ENCODE data around the gene ZNF652.
"Not testable (repeated sequence)": the region's sequence is repeated elsewhere in the genome, so short reads cannot be mapped to it uniquely, and the experiment has no call there.

Gene ZNF652

DNA sequence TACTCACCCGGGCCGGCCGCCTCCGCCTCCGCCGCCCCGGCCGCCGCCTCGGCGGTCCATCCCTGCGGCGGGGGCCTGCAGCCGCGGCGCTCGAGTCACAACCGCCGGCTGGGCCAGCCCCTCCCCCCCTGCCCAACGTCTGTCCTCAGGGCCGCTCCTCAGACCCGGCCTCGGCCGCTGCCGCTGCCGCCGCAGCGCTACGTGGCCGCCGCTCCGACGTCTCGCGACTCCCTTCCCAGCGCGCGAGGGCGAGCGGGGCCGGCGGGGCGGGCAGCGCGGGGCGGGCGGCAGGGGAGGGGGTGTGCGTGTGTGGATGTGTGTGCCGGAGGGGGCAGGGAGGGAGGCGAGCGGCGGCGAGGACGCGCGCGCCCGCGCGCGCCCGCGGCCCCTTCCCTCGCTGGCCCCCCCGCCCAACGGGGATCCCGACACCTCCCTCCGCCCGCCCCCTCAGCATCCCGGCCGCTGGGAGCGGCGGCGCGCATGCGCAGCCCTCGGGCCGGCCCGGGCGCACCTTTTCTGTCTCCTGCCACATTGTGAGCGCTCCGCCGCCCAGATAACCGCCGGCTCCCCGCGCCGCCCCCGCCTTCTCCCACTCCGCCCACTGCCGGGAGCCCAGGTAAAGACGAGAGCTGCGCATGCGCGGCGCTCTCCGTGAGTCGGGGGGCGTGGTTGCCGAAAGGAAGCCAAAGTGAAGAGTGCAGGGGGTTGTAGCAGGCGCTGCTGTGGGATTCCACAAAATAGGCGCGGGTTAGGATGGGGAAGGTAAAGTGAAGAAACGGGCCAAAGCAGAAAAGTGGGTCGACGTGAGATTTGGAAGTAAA lies at the start of gene ZNF652:
Gene ZNF652, minus strand, starts transcription at position 349 of the 821 bp plus-strand sequence. CDS start 44,525 bp downstream, outside the sequence.
- DNase-seq: peak in 57 of 58 donors; percentile 37 to 94 (median 86)

DNA sequence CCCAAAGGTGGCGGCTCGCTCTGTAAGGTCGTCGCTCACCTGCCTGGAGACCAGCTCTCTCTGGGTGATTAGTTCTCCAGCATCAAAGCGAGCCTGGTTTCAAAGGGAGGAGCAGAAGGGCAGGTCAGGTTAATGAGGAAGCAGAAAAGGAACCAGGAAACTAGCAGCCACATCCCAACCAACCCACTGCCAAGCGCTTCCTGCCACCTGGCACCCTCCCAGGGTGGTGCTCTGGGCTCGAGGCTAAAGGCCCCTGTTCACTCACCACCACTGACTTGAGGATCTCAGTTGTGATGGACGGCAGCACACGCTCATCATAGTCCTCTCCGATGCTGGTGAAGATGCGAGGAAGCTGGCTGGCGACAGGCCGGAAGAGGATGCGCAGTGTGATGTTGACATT lies 47.0 kb upstream of the ZNF652 start:
- no peak for DNase-seq

DNA sequence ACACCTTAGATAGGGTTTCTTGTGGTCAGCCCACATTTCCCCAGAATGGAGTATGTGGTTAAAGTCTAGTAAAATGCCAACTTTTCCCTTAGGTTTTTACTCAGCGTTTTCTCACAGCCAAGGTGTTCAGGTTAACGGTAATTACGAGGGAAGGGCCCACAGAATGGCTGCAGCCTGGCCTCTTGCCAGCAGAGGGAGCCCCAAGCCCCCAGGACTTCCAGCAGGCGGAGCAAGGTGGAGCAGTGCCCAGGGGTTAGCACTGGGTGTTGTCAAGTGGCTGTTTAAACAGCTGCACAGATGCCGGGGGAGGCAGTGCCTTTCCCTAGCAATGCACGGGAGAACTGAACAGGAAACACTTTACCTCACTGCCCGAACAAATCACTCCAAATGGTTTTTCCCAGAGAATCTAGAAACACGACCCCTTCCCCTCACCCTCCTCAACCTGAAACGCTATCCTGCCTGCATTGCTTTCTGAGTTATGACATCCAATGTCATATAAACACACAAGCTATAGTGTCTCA lies 46.0 kb upstream of the ZNF652 start:
- peak in 37 of 58 donors; percentile 12 to 57 (median 41) for DNase-seq

DNA sequence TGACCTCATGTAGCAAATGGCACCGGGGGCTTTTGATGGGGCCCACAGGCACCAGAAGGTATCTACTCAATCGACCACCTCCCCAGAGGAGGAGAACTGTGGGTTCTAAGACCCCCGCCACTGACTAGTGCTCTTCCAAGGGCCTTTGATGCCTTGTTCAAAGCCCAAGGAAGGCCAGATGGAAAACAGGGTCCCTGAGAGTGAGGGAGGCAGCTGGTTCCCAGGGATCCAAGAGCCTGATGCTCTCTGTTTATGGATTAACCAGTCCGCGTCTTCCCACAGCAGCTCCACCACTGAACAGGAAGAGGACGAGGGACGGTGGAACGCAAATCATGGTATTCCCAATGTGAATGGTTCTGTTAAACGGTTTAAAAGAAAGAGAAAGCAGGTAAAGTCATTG lies 45.0 kb upstream of the ZNF652 start:
- no peak for DNase-seq

DNA sequence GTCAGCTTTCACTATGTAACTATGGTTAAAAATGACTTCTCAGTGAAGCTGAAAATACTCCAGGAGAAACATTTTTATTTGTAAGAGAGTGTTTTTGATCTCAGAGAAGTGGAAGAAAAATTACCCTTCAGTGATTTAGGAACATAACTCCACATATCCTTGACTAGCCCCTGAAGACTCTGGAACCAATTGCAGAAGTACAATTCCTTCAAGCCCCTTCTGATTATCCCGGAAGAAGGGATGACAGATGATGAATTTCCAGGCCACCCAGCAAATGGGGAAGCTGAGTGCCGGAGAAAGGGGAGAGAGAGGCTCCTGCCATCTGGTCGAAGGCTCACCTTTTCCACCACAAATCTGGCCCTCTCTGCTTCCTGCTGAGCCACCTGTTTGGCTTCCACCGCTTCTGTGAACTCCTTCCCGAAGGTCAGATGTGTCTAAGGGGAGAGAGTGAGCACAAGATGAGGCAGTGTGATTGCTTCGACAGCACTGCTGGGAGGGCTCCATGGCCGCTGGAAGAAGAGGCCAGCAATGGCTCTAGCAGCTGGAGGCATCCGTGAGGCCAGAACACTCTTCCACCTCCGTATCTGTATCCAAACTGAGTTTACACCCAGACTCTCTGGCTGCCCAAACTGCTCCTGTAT lies 44.5 kb upstream of the ZNF652 start:
- no peak for DNase-seq

DNA sequence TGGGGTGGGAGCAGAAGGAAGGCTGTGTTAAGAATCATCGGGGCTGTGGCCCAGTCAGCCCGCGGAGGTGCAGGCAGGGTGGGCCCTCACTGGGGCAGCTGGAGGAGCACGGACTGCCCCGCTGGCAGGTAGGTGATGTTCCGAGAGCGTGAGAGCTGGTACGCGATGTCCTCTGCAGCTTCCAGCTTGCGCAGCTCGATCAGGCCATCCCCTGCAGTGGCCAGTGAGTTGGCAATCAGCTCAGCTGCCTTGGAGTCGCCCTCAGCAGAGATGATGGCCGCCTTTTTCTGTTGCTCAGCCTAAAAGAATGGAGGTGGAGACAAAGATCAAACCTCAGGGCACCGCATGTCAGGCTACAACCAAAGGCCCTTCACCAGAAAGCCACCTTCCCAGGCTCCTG lies 42.9 kb upstream of the ZNF652 start:
- no peak for DNase-seq

DNA sequence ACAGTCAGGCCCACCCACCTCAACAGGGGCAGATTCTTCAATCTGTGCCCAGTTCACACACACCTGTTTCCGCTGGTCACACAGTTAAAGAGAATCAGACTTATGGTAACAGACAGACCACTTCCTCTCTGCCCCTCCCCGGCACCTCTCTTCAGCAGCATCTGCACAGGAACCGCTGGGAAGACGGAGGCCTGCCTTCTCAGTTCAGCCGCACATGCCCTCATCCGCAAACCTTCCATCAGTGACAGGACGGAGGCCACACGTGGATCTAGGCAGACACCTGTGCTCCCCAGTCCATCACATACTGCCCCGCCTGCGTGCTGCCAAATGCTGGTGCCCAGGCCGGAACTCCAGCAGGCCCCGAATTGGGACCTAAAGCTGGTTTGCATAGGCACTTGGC lies 42.3 kb upstream of the ZNF652 start:
- DNase-seq: no peak

DNA sequence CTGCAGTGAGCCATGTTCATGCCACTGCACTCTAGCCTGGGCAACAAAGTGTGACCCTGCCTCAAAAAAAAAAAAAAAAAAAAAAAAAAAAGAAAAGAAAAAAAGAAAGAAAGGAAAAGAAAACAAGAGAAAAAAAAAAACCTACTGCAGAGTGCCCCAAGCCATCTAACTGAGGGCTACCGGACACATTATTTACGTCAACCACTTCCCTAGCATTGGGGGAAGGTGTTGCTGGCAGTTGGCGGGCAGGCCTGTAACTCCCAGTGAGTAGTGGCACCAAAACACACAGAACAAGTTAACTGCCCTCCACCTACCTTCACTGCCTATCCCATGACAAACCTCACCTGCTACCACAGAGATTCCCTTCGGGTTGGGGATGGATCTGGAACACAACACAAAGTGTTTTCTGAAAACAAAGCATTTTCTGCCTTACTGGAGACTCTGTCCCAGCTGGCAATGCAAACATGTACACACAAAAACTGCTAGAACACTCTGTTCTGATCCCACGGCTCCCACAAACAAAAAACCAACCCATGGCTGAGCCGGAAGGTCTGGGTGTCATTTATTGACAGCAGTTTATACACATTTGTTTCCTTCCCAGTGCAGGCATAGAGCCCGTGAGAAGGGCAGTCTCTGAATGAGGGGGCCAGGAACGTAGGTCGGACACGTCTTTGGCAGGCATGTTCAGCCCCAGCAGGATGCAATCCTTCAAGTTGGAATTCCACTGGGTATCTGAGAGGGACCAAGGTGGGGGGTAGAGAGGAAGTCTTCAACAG lies 41.7 kb upstream of the ZNF652 start:
- DNase-seq: peak in 8 of 58 donors; percentile 4 to 72 (median 32)

DNA sequence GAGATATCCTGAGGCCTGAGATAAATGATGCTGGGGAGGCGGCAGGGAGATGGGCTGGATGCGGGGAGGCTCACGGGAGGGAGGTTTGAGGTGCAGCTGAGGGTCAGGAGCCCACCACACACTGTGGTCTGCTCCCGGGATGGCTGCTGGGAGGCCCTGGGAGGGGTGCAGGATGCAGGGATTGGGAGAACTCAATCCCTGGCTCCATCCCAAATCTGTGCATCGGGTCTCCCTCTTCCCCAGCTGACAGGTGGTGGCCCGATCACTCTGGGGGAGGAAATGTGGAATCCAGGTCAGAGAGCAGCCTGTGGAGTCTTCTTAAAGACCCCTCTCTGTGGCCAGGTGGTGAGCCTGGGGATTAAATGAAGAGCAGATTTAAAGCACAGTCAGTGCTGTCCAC lies 40.7 kb upstream of the ZNF652 start:
- no peak for DNase-seq

DNA sequence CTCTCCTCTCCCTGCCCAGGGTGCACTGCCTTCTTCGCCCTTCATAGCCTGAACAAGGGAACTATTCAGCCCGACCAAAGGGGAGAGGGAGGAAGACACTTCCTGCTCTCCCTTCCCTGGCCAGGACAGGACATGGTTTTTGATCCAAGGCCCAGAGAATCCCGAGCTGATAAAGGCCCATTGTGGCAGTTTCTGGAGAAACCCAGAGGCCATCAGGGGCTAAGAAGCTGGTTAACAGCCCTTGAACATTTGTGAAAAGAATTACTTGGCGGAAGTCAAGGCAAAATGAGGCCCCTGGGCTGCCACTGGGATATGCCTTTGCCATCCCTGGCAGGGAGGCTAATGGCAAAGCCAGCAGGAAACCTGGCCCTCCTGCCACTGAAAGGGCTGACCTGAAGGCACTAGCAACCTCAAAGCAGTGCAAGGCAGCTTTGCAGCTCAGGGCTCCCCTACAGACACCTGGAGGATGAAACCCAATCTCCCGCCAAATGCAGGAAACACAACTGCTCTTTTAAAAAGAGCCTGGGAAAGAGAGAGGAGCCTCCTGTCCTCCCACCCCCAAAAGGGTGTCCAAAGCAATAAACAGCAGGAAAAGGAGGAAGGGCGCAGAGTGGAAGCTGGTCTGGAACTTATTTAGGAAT lies 40.0 kb upstream of the ZNF652 start:
- peak in 37 of 58 donors; percentile 3 to 80 (median 41) for DNase-seq

DNA sequence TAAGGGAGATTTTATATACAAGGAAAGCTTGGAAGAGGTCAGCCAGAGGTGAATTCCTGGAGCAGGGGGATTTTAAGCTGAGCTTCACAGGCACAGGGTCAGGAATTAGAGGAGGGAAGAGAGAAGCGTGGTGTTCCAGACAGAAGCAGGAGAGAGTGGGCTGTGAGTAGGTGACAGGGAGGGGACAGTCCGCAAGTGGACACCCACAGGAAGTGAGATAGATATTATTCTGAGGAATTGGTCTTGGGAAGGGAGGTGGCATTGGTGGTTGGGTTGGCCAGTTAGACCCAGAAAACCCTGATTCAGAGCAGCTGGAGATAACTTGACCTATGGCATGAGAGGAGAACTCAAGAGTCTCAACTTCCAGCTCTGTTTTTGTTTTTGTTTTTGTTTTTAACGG lies 37.9 kb upstream of the ZNF652 start:
- no peak for DNase-seq

DNA sequence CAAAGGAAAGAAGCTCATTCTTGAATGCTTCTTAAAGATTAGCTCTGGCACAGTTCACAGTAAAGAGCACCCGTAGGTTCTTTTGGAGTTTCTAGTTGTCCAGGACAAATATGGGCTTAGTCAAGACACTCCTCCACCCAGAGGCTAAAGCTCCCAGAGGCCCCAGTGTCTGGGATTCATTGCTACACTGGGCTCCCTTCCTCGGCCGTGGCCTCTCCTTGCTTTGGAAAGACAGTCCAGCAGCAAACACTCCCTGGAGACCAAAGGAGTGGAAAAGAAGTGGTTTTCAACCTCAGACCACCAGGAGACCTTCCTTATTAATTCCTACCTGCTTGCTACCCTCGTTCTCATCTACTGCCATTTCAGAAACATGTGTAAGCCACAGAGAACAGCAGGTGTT lies 35.5 kb upstream of the ZNF652 start:
- no peak for DNase-seq

DNA sequence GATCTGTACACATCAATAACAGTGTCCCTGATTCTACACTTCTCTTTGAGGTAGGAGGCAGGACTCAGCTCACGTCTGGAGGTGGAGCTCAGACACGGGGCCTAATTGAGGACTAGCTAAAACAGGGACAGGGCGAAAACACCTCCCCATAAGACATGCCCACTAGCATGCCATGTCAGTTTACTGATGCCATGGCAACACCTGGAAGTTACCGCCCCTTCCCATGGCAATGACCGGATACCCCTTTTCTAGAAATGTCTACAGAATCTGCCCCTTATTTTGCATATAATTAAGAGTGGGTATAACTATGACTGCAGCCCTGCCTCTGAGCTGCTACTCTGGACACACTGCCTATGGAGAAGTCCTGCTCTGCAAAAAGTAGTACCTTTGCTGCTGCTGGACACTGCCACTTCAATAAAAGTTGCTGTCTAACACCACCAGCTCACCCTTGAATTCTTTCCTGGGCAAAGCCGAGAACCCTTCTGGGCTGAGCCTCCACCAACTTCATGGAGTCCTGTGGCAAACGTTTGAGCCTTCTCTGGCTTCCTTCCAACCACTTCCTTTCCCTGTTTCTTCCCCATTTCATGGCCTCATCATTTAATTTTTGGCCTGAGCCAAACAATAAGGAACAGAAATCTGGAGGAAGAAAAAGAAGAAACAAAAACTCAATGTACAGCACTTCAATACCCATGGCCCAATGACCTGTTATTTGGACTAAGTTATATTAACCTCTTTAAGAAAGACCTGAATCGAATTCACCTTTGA lies 31.6 kb upstream of the ZNF652 start:
- DNase-seq: no peak

DNA sequence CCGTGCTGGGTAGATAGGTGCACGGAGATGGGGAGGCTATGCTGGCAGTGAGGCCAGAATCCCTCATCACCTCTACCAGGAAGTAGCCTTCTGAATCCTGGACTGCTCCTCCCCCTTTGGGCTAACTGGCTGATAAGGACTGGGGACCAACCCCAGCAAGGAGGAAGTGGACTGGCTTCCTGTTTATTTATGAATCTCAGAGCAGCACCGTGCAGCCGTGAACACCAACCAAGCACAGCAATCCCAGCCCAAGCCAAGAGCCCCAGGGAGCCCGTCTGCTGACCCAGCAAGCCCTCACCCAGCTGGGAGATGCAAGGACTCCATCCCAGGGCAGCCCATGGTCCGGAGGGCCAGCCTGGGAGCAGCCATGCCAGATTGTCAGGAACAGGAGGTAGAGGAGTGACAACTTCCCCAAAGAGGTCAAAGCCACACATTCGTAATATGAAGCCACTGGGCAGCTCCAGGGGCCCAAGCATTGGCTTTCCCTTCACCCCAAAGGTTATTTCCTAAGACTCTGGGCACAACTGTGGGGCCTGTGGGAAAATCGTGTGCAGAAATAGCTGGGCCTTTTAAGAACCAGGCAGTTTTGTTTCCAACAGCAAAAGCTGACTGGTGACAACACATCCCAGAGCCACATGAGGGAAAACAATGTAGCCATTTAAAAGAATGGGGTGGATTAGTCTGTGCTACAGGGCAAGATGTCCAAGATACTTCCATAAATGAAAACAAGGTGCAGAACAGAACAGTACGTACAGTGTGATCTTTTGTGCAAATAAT lies 28.7 kb upstream of the ZNF652 start:
- peak in 31 of 58 donors; percentile 6 to 88 (median 39) for DNase-seq

DNA sequence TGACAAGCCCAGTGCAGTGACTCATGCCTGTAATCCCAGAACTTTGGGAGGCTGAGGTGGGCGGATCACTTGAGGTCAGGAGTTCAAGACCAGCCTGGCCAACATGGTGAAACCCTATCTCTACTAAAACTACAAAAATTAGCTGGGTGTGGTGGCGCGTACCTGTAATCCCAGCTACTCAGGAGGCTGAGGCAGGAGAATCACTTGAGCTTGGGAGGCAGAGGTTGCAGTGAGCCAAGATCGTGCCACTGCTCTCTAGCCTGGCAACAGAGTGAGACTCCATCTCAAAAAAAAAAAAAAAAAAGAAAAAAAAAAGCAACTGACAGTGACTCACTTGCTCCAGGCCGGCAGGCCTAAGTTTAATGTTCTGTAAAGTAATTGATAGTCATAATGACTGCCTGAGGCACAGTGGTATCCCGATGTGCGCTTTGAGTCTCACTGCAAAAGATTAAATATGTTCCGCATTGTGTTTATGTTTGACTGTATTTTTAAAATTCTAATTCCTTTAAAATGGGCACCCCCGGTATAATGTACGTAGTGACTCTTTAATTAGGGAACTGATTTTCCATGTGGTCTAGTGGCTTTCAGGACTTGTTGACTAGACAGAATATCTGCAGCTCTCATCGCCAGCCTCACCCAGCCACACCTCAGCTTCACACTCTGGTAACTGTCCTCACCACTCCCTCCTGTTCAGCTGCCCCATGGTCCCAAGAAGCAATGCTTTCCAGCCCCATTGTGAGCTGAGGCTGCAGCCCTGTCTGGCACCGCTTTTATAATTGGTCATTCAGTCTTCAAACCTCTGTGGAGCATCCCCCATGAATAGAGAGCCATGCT lies 27.7 kb upstream of the ZNF652 start:
- DNase-seq: not testable (repeated sequence)

DNA sequence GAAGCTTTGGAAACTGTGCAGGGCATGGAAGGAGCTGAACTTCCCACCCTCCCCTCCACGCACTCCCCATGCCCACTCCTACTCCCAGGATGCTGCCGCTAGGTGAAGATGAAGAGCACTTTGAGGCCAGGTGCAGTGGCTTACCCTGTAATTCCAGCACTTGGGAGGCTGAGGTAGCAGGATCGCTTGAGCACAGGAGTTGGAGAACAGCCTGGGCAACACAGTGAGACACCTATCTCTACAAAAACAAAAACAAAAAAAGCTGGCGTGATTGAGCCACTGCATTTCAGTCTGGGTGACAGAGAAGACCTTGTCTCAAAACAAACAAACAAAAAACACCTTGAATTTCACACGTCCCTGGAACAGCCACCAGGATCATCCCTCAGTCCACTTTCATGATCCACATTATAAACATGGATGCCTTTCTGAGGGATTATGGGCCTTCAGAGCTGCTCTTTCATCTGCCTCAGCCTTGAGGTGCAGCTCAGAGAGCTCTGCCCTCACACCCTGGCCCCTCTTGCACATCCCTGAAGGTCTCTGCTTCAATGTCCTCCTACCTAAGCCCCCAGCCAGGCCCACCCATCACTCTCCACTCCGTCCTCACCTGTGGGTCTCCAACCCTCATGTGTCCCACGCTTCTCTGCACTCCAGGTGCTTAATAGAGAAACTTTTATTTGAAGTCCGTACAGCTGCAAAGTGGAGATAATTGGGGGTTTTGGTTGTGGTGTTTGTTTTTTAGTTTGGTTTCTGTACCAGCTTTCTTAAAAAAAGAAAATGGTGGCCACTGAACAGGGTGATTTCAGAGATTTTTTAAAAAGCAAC lies 26.9 kb upstream of the ZNF652 start:
- no peak for DNase-seq

DNA sequence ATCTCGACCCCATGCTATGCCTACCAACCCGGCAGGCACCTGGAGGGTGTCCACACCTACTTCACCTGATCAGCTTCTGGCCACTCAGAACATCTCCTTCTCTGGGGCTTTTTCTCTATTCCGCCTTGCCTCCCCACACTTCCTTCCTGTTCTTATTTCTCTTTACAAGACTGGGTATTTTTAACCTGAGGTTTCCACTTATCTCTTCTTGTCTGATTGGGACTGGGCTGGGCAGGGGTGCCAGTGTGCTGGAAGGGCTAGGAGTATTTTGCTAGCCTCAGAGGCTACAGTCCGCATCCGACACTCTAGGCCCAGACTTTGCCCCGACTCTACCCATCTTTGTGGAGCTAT lies 26.2 kb upstream of the ZNF652 start:
- peak in 2 of 58 donors; percentile 9 to 11 for DNase-seq
